ENCODE results near the gene OR4E1. TPM values are rescaled to one million over a fixed set of nuclear protein-coding genes. Genes with fewer than 3 reads are reported as not detected.
"Not testable (repeated sequence)": the region's sequence is repeated elsewhere in the genome, so short reads cannot be mapped to it uniquely, and the experiment has no call there.

Gene OR4E1
- polyA plus RNA-seq, 3 donors: 0.08 TPM; not detected in 2

GRCh38 chr14:21653331-21653885 is 20.2 kb downstream of the OR4E1 start, which contains the start of gene OR4E2:
TSS of gene OR4E2 (plus strand) at chr14:21653835. CDS start at chr14:21665083, 11,248 bp downstream.
- no peak for DNase-seq (ENCODE audit: low read depth in 3 of 3, low spot score in 2 of 3)

GRCh38 chr14:21652209-21652808 is 21.3 kb downstream of the OR4E1 start:
- no peak for DNase-seq (ENCODE audit: low read depth in 3 of 3, low spot score in 2 of 3)

GRCh38 chr14:21647380-21647779 is 26.2 kb downstream of the OR4E1 start:
- DNase-seq (ENCODE audit: low read depth in 3 of 3, low spot score in 2 of 3): no peak

DNA sequence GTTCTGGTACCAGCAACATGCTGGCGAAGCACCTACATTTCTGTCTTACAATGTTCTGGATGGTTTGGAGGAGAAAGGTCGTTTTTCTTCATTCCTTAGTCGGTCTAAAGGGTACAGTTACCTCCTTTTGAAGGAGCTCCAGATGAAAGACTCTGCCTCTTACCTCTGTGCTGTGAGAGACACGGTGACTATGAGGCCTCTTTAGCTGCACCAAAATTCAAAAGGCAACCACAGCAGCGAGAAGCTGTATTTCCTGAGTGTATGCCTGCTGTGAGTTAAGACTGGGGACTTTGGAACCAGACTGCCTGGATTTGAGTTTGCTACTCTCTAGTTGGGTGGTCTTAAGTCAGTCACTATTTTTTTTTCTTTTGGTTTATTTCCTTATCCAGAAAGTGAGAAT is 30.2 kb downstream of the OR4E1 start:
- no peak for DNase-seq (ENCODE audit: low read depth in 3 of 3, low spot score in 2 of 3)

DNA sequence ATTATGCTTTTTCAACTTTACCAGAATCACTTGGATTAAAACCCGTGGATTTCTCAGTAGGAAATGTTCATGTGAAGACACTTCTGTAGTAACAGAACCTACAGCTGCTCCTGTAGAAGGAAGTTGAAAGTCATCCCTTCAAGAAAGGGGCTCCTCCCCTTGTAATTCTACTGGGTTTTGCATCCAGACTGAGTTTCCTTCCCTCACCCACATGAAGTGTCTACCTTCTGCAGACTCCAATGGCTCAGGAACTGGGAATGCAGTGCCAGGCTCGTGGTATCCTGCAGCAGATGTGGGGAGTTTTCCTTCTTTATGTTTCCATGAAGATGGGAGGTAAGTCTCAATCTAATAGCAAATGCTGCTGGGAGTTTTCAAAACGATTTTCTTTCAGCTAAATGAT is 30.9 kb downstream of the OR4E1 start:
- no peak for DNase-seq (ENCODE audit: low read depth in 3 of 3, low spot score in 2 of 3)

DNA sequence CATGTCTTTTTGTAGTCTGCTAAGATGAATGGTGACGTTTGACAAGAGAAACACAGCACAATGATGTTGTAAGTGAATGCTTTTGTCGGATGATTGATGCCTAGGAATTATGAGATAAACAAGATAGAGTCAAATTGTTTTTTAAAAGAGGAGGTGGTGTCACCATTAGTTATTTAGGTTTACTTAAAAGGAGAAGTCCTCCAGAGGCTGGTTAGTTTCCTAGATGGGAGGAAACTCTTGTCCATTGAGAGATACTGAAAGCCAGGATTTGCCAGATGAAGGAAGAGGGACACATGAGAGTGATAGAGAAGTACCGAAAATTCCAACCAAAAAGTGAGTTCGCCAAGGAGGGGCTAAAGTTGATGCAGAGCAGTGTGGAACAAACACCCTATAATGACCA is 38.8 kb downstream of the OR4E1 start, which contains the start of gene OR10G2:
OR10G2 (minus strand) TSS at position 101 of the 400 bp plus-strand sequence; CDS start at position 3, 98 bp downstream.
- no peak for DNase-seq (ENCODE audit: low read depth in 3 of 3, low spot score in 2 of 3)

- DNase-seq (ENCODE audit: low read depth in 3 of 3, low spot score in 2 of 3): no peak
These were observed 42.5 kb downstream of the OR4E1 start for GRCh38 chr14:21631084-21631483.

DNA sequence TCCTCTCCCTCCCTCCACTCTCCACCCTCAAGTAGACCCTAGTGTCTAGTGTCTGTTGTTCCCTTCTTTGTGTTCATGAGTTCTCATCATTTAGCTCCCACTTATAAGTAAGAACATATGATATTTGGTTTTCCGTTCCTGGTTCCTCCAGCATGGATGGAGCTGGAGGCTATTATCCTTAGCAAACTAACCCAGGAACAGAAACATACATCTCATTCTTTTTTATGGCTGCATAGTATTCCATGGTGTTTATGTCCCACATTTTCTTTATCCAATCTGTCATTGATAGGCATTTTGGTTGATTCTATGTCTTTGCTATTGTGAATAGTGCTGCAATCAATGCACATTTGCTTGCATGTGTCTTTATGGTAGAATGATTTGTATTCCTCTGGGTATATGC is 43.1 kb downstream of the OR4E1 start:
- DNase-seq (ENCODE audit: low read depth in 3 of 3, low spot score in 2 of 3): not testable (repeated sequence)

- DNase-seq (ENCODE audit: low read depth in 3 of 3, low spot score in 2 of 3): no peak
These were observed 47.0 kb downstream of the OR4E1 start for GRCh38 chr14:21626491-21627230.

Other genes with a start within 250 kb of the OR4E1 start
- 10 to 100 TPM; 75.2 to 78.5 (median 76.0) TPM for gene CHD8, start 217.7 kb downstream of the OR4E1 start, polyA plus RNA-seq (ENCODE audit: insufficient read length in 3 of 3)
- gene RAB2B, start 196.9 kb downstream of the OR4E1 start, polyA plus RNA-seq (ENCODE audit: insufficient read length in 3 of 3): 10 to 100 TPM; 40.0 to 42.5 (median 42.1) TPM
- gene TOX4, start 196.6 kb downstream of the OR4E1 start, polyA plus RNA-seq (ENCODE audit: insufficient read length in 3 of 3): 10 to 100 TPM; 61.7 to 64.5 (median 62.0) TPM
- gene METTL3, start 162.5 kb downstream of the OR4E1 start, polyA plus RNA-seq (ENCODE audit: insufficient read length in 3 of 3): 10 to 100 TPM; 91.1 to 99.6 (median 99.0) TPM
- 10 to 100 TPM; 61.2 to 66.5 (median 65.4) TPM for gene SALL2, start 147.5 kb downstream of the OR4E1 start, polyA plus RNA-seq (ENCODE audit: insufficient read length in 3 of 3)
- not detected for gene OR10G3, start 93.7 kb downstream of the OR4E1 start, polyA plus RNA-seq (ENCODE audit: insufficient read length in 3 of 3)
- gene OR10G2, start 38.9 kb downstream of the OR4E1 start, polyA plus RNA-seq (ENCODE audit: insufficient read length in 3 of 3): not detected
- not detected for gene OR4E2, start 20.0 kb downstream of the OR4E1 start, polyA plus RNA-seq (ENCODE audit: insufficient read length in 3 of 3)

Data from right renal cortex interstitium (tissue), 3 donors.